H9 (cell line): Measurements from ENCODE around the gene MESD. TPM values are rescaled to one million over a fixed set of nuclear protein-coding genes. Genes with fewer than 3 reads are reported as not detected.

Experiments used
- DNase-seq: peaks from one replicate; pipeline ENCODE4 v3.0.0-alpha.2; 2017
- H2AFZ ChIP-seq: one replicate; pipeline ENCODE4 v1.6.1; 2013; ENCODE audit warnings: mild to moderate bottlenecking, low read length, control low read depth, moderate library complexity
- H2AK5ac ChIP-seq: 2 replicates; pipeline ENCODE4 v1.6.1; 2013; ENCODE audit warnings: low read length, control low read depth, mixed read lengths; ENCODE audit not compliant: insufficient read length
- H2BK120ac ChIP-seq: one replicate; pipeline ENCODE4 v1.6.1; 2013; ENCODE audit warnings: low read depth, mild to moderate bottlenecking, low read length, control low read depth, inconsistent platforms; ENCODE audit not compliant: poor library complexity, severe bottlenecking
- H2BK12ac ChIP-seq: 2 replicates; pipeline ENCODE4 v1.6.1; 2013; ENCODE audit warnings: low read length, control low read depth, mixed read lengths, low read depth; ENCODE audit not compliant: insufficient read length
- H2BK15ac ChIP-seq: 2 replicates; pipeline ENCODE4 v1.6.1; 2013; ENCODE audit warnings: low read depth, low read length, control low read depth
- H2BK20ac ChIP-seq: one replicate; pipeline ENCODE4 v1.6.1; 2013; ENCODE audit warnings: low read depth, mild to moderate bottlenecking, low read length, control low read depth, inconsistent platforms; ENCODE audit not compliant: poor library complexity, severe bottlenecking
- H2BK5ac ChIP-seq: 2 replicates; pipeline ENCODE4 v1.6.1; 2013; ENCODE audit warnings: low read length, control low read depth, mixed read lengths; ENCODE audit not compliant: insufficient read length
- H3K14ac ChIP-seq: 2 replicates; pipeline ENCODE4 v1.6.1; 2013; ENCODE audit warnings: low read length, control low read depth; ENCODE audit not compliant: insufficient read depth
- H3K18ac ChIP-seq: 2 replicates; pipeline ENCODE4 v1.6.1; 2013; ENCODE audit warnings: low read depth, mild to moderate bottlenecking, mixed read lengths, low read length, control low read depth; ENCODE audit not compliant: insufficient read length
- H3K23ac ChIP-seq: 2 replicates; pipeline ENCODE4 v1.6.1; 2013; ENCODE audit warnings: low read length, control low read depth, mixed read lengths, low read depth; ENCODE audit not compliant: insufficient read length
- H3K23me2 ChIP-seq: 2 replicates; pipeline ENCODE4 v1.6.1; 2013; ENCODE audit warnings: low read depth, mild to moderate bottlenecking, mixed read lengths, low read length, control low read depth; ENCODE audit not compliant: insufficient read length, poor library complexity, severe bottlenecking
- H3K27ac ChIP-seq: 2 replicates; pipeline ENCODE4 v1.5.1; 2013; ENCODE audit warnings: low read length, control low read depth, mixed read lengths, low read depth; ENCODE audit not compliant: insufficient read length
- H3K27me3 ChIP-seq: 2 replicates; pipeline ENCODE4 v1.6.1; 2013; ENCODE audit warnings: low read length, control low read depth, inconsistent platforms; ENCODE audit not compliant: insufficient read depth
- H3K4ac ChIP-seq: 2 replicates; pipeline ENCODE4 v1.6.1; 2013; ENCODE audit warnings: low read depth, mild to moderate bottlenecking, control low read depth, inconsistent platforms, low read length, moderate library complexity
- H3K4me1 ChIP-seq: 2 replicates; pipeline ENCODE4 v1.6.1; 2013; ENCODE audit warnings: low read length, control low read depth, inconsistent platforms; ENCODE audit not compliant: insufficient read depth
- H3K4me2 ChIP-seq: 2 replicates; pipeline ENCODE4 v1.6.1; 2013; ENCODE audit warnings: low read length, control low read depth, mixed read lengths; ENCODE audit not compliant: insufficient read length, insufficient read depth
- H3K56ac ChIP-seq: 2 replicates; pipeline ENCODE4 v1.6.1; 2013; ENCODE audit warnings: low read depth, mild to moderate bottlenecking, mixed read lengths, low read length, control low read depth; ENCODE audit not compliant: insufficient read length
- H3K79me1 ChIP-seq: 2 replicates; pipeline ENCODE4 v1.6.1; 2013; ENCODE audit warnings: low read depth, mild to moderate bottlenecking, moderate library complexity, low read length, control low read depth, inconsistent platforms; ENCODE audit not compliant: insufficient read depth, poor library complexity, severe bottlenecking
- H3K79me2 ChIP-seq: 2 replicates; pipeline ENCODE4 v1.6.1; 2013; ENCODE audit warnings: low read length, control low read depth, inconsistent platforms; ENCODE audit not compliant: insufficient read depth
- H3K9ac ChIP-seq: 2 replicates; pipeline ENCODE4 v1.6.1; 2013; ENCODE audit warnings: low read length, control low read depth, mixed read lengths; ENCODE audit not compliant: insufficient read length; ENCODE audit errors: extremely low read depth
- H3K9me3 ChIP-seq: one replicate; pipeline ENCODE4 v1.6.1; 2013; ENCODE audit warnings: low read depth, low read length, inconsistent platforms; ENCODE audit not compliant: control insufficient read depth
- H3T11ph ChIP-seq: one replicate; pipeline ENCODE4 v1.6.1; 2013; ENCODE audit warnings: mild to moderate bottlenecking, low read length, control low read depth, inconsistent platforms
- H4K20me1 ChIP-seq: one replicate; pipeline ENCODE4 v1.6.1; 2013; ENCODE audit not compliant: control insufficient read depth, insufficient read length, insufficient read depth
- H4K5ac ChIP-seq: 2 replicates; pipeline ENCODE4 v1.6.1; 2013; ENCODE audit warnings: low read depth, mild to moderate bottlenecking, mixed read lengths, low read length, control low read depth; ENCODE audit not compliant: insufficient read length
- H4K8ac ChIP-seq: replicated peaks from 2 replicates; pipeline ENCODE4 v1.6.1; 2013; ENCODE audit warnings: low read length, control low read depth, mixed read lengths, low read depth; ENCODE audit not compliant: insufficient read length
- H4K91ac ChIP-seq: 2 replicates; pipeline ENCODE4 v1.6.1; 2013; ENCODE audit warnings: low read depth, mild to moderate bottlenecking, moderate library complexity, mixed read lengths, low read length, control low read depth; ENCODE audit not compliant: insufficient read length
- H3K27ac Mint-ChIP-seq, 3 experiments: 2 replicates in 2 of 3; 3 replicates in 1 of 3; pipeline ENCODE4 v1.8.0; 2020 to 2021; ENCODE audit warnings: mixed read lengths in 3 of 3, mild to moderate bottlenecking in 1 of 3, moderate library complexity in 1 of 3
- H3K27me3 Mint-ChIP-seq: 2 replicates; pipeline ENCODE4 v1.8.0; 2021; ENCODE audit warnings: low read depth, mild to moderate bottlenecking, moderate library complexity, mixed read lengths
- H3K36me3 Mint-ChIP-seq, 3 experiments: 2 replicates in 2 of 3; 3 replicates in 1 of 3; pipeline ENCODE4 v1.8.0; 2020 to 2021; ENCODE audit warnings: low read depth in 3 of 3, mixed read lengths in 3 of 3; ENCODE audit not compliant: insufficient read depth in 1 of 3
- H3K4me1 Mint-ChIP-seq, 2 experiments: 2 replicates each; pipeline ENCODE4 v1.8.0; 2020; ENCODE audit warnings: mixed read lengths in 2 of 2
- H3K4me3 Mint-ChIP-seq, 2 experiments: 2 replicates in 1 of 2; 3 replicates in 1 of 2; pipeline ENCODE4 v1.8.0; 2020 to 2021; ENCODE audit warnings: mild to moderate bottlenecking in 2 of 2, mixed read lengths in 2 of 2, moderate library complexity in 1 of 2
- H3K9me3 Mint-ChIP-seq, 2 experiments: 2 replicates in 1 of 2; 3 replicates in 1 of 2; pipeline ENCODE4 v1.8.0; 2020; ENCODE audit warnings: mild to moderate bottlenecking in 2 of 2, mixed read lengths in 2 of 2, moderate library complexity in 1 of 2
- CTCF ChIP-seq: fragments of 200-600 bp; sonication (generic); conservative IDR thresholded peaks from 3 replicates; pipeline ENCODE4 v1.8.0; 2021; ENCODE audit warnings: antibody characterized with exemption, mild to moderate bottlenecking
- WGBS: extraction: QIAGEN DNeasy Blood & Tissue Kit; methylation state at CpG from one replicate; pipeline ENCODE4 v1.1.7; 2013; ENCODE audit warnings: missing lambda C conversion rate, low lambda C conversion rate, mixed read lengths; ENCODE audit not compliant: insufficient read length; ENCODE audit errors: extremely low coverage; 5-methylcytosine and 5-hydroxymethylcytosine counted together
- total RNA-seq: library from RNA; stranded (reverse); gene quantifications from 2 replicates; pipeline ENCODE4 v1.2.1, GENCODE V29; 2021

The MESD gene
- total RNA-seq, 1 experiment from 2014 or later: 29.1 TPM

- no peaks in the 10 kb centered on the region for H3K27me3 ChIP-seq
- no peak overlapping the region for H2AFZ ChIP-seq
- no peaks in the 10 kb centered on the region for H3K79me2 ChIP-seq
- H3K4me3 Mint-ChIP-seq: no peak overlapping the region
- H3K9ac ChIP-seq: no peak overlapping the region
- peaks cover 0 to 5% (median 3%) of the 10 kb centered on the region in 3 experiments; a peak in 4 of 7 replicates for H3K36me3 Mint-ChIP-seq
- H4K91ac ChIP-seq: no peak overlapping the region
- TF ChIP-seq CTCF: peak; percentile 44
- no peak overlapping the region for H2BK5ac ChIP-seq
- no peaks in the 10 kb centered on the region for H4K20me1 ChIP-seq
- H3K4me1 Mint-ChIP-seq: peaks cover 6 to 7% of the 10 kb centered on the region in 2 experiments
- H3K79me1 ChIP-seq: no peaks in the 10 kb centered on the region
- no peak overlapping the region for H3K4ac ChIP-seq
- H3K9me3 ChIP-seq: no peaks in the 10 kb centered on the region
- no peak for DNase-seq
- H3K23ac ChIP-seq: no peak overlapping the region
- no peak overlapping the region for H3K14ac ChIP-seq
- no peak overlapping the region for H2BK120ac ChIP-seq
- no peak overlapping the region for H3T11ph ChIP-seq
- peak overlapping the region in 1 of 3 experiments; percentile 80; a peak in 1 of 7 replicates for H3K27ac Mint-ChIP-seq
- H4K5ac ChIP-seq: no peak overlapping the region
- no peaks in the 10 kb centered on the region for H3K9me3 Mint-ChIP-seq
- no peak overlapping the region for H4K8ac ChIP-seq
- H2BK12ac ChIP-seq: no peak overlapping the region
- H3K23me2 ChIP-seq: no peaks in the 10 kb centered on the region
- no peaks in the 10 kb centered on the region for H3K27me3 Mint-ChIP-seq
- no peak overlapping the region for H3K18ac ChIP-seq
- no peak overlapping the region for H3K56ac ChIP-seq
- no peak overlapping the region for H2AK5ac ChIP-seq
- no peak overlapping the region for H3K27ac ChIP-seq
- H3K4me2 ChIP-seq: no peak overlapping the region
- no peak overlapping the region for H2BK20ac ChIP-seq
- H3K4me1 ChIP-seq: no peaks in the 10 kb centered on the region; the same call in 1 of the 2 replicates
- no CpG with 5 or more reads among the region's 16 CpGs for WGBS
- no peak overlapping the region for H2BK15ac ChIP-seq
Observed at GRCh38 chr15:80936288-80937078, 53.1 kb downstream of the MESD start.
